Gastrocnemius medialis (tissue), 4 donors: ENCODE measurements around the gene ZNRF1. TPM values are rescaled to one million over a fixed set of nuclear protein-coding genes. Genes with fewer than 3 reads are reported as not detected.
A peak's percentile ranks its signal among the peaks of the same experiment; 100 is the strongest.

Source experiments
- ATAC-seq, 2 donors: fragments of 150-250 bp; one replicate each; pipeline ENCODE4 v1.9.1; 2016
- DNase-seq, 2 donors: peaks; one replicate each; pipeline ENCODE4 v3.0.0-alpha.2; 2019
- H3K27ac ChIP-seq, 4 donors: fragments of 200-600 bp; sonication (generic); 1 replicate in 1 of 4; 2 replicates in 3 of 4; pipeline ENCODE4 v1.5.1; 2016 to 2018; ENCODE audit warnings: mild to moderate bottlenecking in 2 of 4, moderate library complexity in 1 of 4
- H3K27me3 ChIP-seq, 3 donors: fragments of 200-600 bp; sonication (generic) in 2 of 3; 1 replicate in 1 of 3; 2 replicates in 2 of 3; pipeline versions ENCODE4 v1.5.1 to v1.6.0; 2016 to 2019; ENCODE audit warnings: mild to moderate bottlenecking in 1 of 3, moderate library complexity in 1 of 3
- H3K36me3 ChIP-seq, 2 donors: fragments of 200-600 bp; sonication (generic) in 1 of 2; one replicate each; pipeline ENCODE4 v1.5.1; 2017 to 2018
- H3K4me1 ChIP-seq, 2 donors: fragments of 200-600 bp; sonication (generic) in 1 of 2; one replicate each; pipeline ENCODE4 v1.5.1; 2016 to 2017; ENCODE audit warnings: mild to moderate bottlenecking in 2 of 2
- H3K4me3 ChIP-seq, 4 donors: fragments of 200-600 bp; sonication (generic) in 3 of 4; 1 replicate in 1 of 4; 2 replicates in 3 of 4; pipeline ENCODE4 v1.5.1; 2016 to 2019; ENCODE audit warnings: mild to moderate bottlenecking in 2 of 4
- H3K9me3 ChIP-seq, 3 donors: fragments of 200-600 bp; sonication (generic) in 2 of 3; 1 replicate in 1 of 3; 2 replicates in 2 of 3; pipeline ENCODE4 v1.5.1; 2016 to 2019
- POLR2A ChIP-seq, 2 donors: fragments of 450-650 bp; IDR thresholded peaks; one replicate each; pipeline ENCODE4 v1.6.1; 2017; ENCODE audit warnings: antibody characterized with exemption in 2 of 2, mild to moderate bottlenecking in 2 of 2, moderate library complexity in 2 of 2
- in situ Hi-C, 4 donors: fragments of 200-750 bp; cut with MboI; loops; one replicate each; pipeline versions ENCODE4 v1.15.0 to v1.8.0; 2017; ENCODE audit warnings: low sequenced_read_pairs in 4 of 4
- intact Hi-C: fragments of 100-400 bp; cut with DNase I; formaldehyde crosslinking; loops from one replicate; pipeline ENCODE4 v1.15.1; 2023; ENCODE audit warnings: low total_unique reads
- total RNA-seq, 4 donors: library from RNA; depleted of rRNA; stranded (reverse); fragments of >200 nt; gene quantifications; one replicate each; pipeline versions ENCODE4 v1.1.0 to v1.2.3, GENCODE V29; 2016
- TF ChIP-seq, protein P1 (sequence below), 5 experiments: fragments of 450-650 bp in 3 of 5; fragments of 200-600 bp in 2 of 5; sonication (generic) in 2 of 5; IDR thresholded peaks in 4 of 5; conservative IDR thresholded peaks in 1 of 5; 1 replicate in 4 of 5; 2 replicates in 1 of 5; pipeline ENCODE4 v1.5.1; 2016 to 2019; ENCODE audit warnings: antibody characterized with exemption in 5 of 5, mild to moderate bottlenecking in 3 of 5, moderate library complexity in 3 of 5

ZNRF1 gene
- total RNA-seq, 4 donors from 2014 or later: 21.7 to 37.1 (median 30.2) TPM

DNA sequence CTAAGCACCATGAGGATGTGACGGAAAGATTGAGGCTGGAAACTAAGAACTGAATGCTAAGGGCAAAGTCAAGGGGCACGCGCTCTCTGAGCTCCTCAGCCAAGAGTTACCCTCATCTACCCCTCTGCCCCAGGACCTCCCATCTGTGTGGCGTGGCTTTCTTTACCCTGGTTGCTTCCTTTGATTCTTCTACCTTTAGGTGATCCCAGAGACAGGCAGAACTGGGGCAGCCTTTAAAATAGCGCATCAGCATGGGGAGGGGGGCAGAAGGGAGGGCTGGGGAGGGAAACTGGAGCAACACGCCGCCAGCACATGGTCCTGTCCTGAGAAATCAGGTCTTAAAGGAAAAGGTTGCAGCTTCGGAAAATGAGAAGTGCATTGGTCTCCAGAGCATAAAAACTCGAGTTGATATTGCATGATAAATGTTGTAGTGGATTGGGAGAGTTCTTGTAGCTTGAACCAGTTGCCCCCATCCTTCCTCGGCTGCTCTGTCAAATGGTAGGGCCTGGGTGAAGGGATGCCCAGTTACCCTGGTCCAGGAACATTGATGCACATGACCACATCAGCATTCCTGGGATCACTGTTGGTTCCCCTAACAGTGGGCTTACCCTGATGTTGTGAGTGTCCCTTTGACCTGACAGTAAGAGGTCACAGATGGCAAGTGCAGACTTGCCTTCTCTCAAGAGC lies 88.0 kb downstream of the ZNRF1 start:
- H3K27me3 ChIP-seq: no peaks in the 10 kb centered on the region
- TF ChIP-seq, protein P1, sequence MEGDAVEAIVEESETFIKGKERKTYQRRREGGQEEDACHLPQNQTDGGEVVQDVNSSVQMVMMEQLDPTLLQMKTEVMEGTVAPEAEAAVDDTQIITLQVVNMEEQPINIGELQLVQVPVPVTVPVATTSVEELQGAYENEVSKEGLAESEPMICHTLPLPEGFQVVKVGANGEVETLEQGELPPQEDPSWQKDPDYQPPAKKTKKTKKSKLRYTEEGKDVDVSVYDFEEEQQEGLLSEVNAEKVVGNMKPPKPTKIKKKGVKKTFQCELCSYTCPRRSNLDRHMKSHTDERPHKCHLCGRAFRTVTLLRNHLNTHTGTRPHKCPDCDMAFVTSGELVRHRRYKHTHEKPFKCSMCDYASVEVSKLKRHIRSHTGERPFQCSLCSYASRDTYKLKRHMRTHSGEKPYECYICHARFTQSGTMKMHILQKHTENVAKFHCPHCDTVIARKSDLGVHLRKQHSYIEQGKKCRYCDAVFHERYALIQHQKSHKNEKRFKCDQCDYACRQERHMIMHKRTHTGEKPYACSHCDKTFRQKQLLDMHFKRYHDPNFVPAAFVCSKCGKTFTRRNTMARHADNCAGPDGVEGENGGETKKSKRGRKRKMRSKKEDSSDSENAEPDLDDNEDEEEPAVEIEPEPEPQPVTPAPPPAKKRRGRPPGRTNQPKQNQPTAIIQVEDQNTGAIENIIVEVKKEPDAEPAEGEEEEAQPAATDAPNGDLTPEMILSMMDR (IDR thresholded peaks at IDR 0.05 in 4 of 5, conservative IDR thresholded peaks at IDR 0.05 in 1 of 5): no peak
- no peak for TF ChIP-seq POLR2A (IDR thresholded peaks at IDR 0.05)
- peak in 1 of 2 donors; percentile 4 for ATAC-seq
- H3K27ac ChIP-seq: peak overlapping the region; percentile 84 to 91 (median 90)
- H3K4me1 ChIP-seq: peaks cover 66 to 72% of the 10 kb centered on the region in 2 donors
- H3K36me3 ChIP-seq: no peaks in the 10 kb centered on the region
- intact Hi-C loops (loop anchor here (1.0 to 5.0 kb wide), 2 partner anchors 23 to 75 kb away; no protein-coding TSS in a partner anchor), in situ Hi-C loops (no loop called here)
- DNase-seq: no peak
- no peaks in the 10 kb centered on the region for H3K9me3 ChIP-seq
- no peak overlapping the region for H3K4me3 ChIP-seq

DNA sequence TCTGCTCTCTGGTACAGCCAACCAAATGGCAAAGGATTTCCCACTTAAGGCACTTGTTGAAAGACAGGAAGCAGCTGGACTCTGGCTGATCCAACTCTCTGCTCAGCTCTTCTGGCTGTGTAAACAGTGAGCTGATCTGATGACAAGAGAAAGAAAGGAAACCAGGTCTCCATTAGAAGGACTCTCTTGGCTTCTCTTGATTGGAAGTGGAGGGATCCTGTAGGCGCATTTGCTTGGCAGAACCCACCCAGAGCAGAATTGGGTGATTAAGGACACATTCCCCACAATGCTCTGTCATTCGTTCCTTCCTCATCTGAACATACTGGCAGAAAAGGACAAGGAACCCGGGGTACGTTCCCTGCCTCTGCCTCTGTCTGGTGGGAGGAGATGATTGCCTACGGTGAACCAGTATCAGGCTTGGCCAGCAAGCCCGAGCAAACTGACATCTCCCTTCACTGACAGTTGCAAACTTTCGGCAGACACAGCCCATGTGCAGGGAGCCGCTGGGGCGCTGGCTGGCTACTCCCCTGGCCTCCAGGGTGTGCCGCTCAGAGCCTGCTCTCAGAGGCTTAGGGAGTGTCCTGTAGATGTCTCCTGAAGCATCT lies 88.7 kb downstream of the ZNRF1 start:
- DNase-seq: peak; percentile 62 to 72
- peak overlapping the region; percentile 84 to 91 (median 90) for H3K27ac ChIP-seq
- TF ChIP-seq, protein P1 (IDR thresholded peaks at IDR 0.05 in 4 of 5, conservative IDR thresholded peaks at IDR 0.05 in 1 of 5): peak in 1 of 5 experiments; percentile 31
- TF ChIP-seq POLR2A (IDR thresholded peaks at IDR 0.05): no peak
- H3K9me3 ChIP-seq: no peaks in the 10 kb centered on the region
- peak; percentile 92 to 94 for ATAC-seq
- no peaks in the 10 kb centered on the region for H3K36me3 ChIP-seq
- in situ Hi-C loops (no loop called here), intact Hi-C loops (loop anchor here (1.0 to 5.0 kb wide), 2 partner anchors 23 to 75 kb away; no protein-coding TSS in a partner anchor)
- H3K4me3 ChIP-seq: peak overlapping the region; percentile 27 to 51 (median 35)
- H3K4me1 ChIP-seq: peaks cover 66 to 68% of the 10 kb centered on the region in 2 donors
- H3K27me3 ChIP-seq: no peaks in the 10 kb centered on the region

- no peak for TF ChIP-seq POLR2A (IDR thresholded peaks at IDR 0.05)
- TF ChIP-seq, protein P1 (IDR thresholded peaks at IDR 0.05 in 4 of 5, conservative IDR thresholded peaks at IDR 0.05 in 1 of 5): no peak
- no peak for DNase-seq
- no peak for ATAC-seq
- H3K27me3 ChIP-seq: no peaks in the 10 kb centered on the region
- H3K27ac ChIP-seq: peak overlapping the region; percentile 84 to 91 (median 90)
- peaks cover 61 to 62% of the 10 kb centered on the region in 2 donors for H3K4me1 ChIP-seq
- no peaks in the 10 kb centered on the region for H3K9me3 ChIP-seq
- intact Hi-C loops: loop anchor here (5.0 kb wide), 1 partner anchor 76 kb away; no protein-coding TSS in a partner anchor
- H3K36me3 ChIP-seq: no peaks in the 10 kb centered on the region
- in situ Hi-C loops: no loop called here
- peak overlapping the region in 1 of 4 donors; percentile 33 for H3K4me3 ChIP-seq
These were observed 89.4 kb downstream of the ZNRF1 start for GRCh38 chr16:75088216-75088615.

- no peak for DNase-seq
- H3K4me1 ChIP-seq: peaks cover 54 to 60% of the 10 kb centered on the region in 2 donors
- no peaks in the 10 kb centered on the region for H3K27me3 ChIP-seq
- no peak overlapping the region for H3K4me3 ChIP-seq
- no peaks in the 10 kb centered on the region for H3K36me3 ChIP-seq
- no peaks in the 10 kb centered on the region for H3K9me3 ChIP-seq
- no peak for TF ChIP-seq POLR2A (IDR thresholded peaks at IDR 0.05)
- TF ChIP-seq, protein P1 (IDR thresholded peaks at IDR 0.05 in 4 of 5, conservative IDR thresholded peaks at IDR 0.05 in 1 of 5): no peak
- intact Hi-C loops (loop anchor here (5.0 kb wide), 1 partner anchor 77 kb away; no protein-coding TSS in a partner anchor), in situ Hi-C loops (no loop called here)
- peak overlapping the region; percentile 12 to 91 (median 90) for H3K27ac ChIP-seq
- no peak for ATAC-seq
These were observed 90.1 kb downstream of the ZNRF1 start for GRCh38 chr16:75088934-75089333.
